ENCODE results near the gene ABL1.
A peak's percentile ranks its signal among the peaks of the same experiment; 100 is the strongest.
"Not testable (repeated sequence)": the region's sequence is repeated elsewhere in the genome, so short reads cannot be mapped to it uniquely, and the experiment has no call there.

The ABL1 gene

DNA sequence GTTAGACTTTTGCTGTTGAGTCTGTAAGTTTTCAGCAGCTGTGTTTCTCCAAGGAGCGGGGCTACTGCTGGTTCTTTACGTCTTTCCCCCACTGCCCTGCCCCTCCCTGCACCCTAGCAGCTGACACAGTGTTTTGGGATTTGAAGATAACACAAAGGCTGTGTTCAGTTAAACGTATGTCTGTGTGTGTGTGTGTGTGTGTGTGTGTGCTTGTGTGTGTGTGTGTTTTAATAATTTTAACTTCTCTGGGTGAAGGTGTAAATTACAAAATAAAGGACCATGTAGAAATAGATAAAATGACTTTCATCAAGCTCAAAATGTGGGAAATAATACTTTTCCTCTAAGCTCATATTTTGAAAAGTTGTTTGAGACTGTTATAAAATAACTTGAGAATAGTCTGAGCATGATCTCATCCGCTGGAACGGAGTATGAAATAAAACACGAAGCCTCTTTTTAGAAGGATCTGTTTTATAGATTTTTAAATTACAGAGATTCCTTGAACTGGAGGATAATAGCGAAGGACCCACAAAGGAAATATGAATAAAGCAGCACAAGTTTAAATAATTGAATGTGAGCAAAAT, 10.9 kb downstream of the ABL1 start:
- H3K27me3 ChIP-seq (ENCODE audit: control insufficient read depth, insufficient read depth, low read length) = no peaks in the 10 kb centered on the region
- H3K36me3 ChIP-seq (ENCODE audit: control insufficient read depth, insufficient read depth, low read length) = no peaks in the 10 kb centered on the region
- H3K4me3 ChIP-seq (ENCODE audit: low read length) = no peak overlapping the region
- peak overlapping the region; percentile 49 for H3K9ac ChIP-seq (ENCODE audit: low read length)
- no peaks in the 10 kb centered on the region for H3K9me3 ChIP-seq (ENCODE audit: control insufficient read depth, low read length)
- peaks cover 11% of the 10 kb centered on the region for H3K4me1 ChIP-seq (ENCODE audit: control insufficient read depth, insufficient read depth, low read length)

- Histone ChIP-seq H3K27me3 (ENCODE audit: control insufficient read depth, insufficient read depth, low read length) (no peaks in the 10 kb centered on the region), H3K36me3 (ENCODE audit: control insufficient read depth, insufficient read depth, low read length) (no peaks in the 10 kb centered on the region), H3K4me1 (ENCODE audit: control insufficient read depth, insufficient read depth, low read length) (peaks cover 11% of the 10 kb centered on the region), H3K9ac (ENCODE audit: low read length) (peak overlapping the region; percentile 49), H3K9me3 (ENCODE audit: control insufficient read depth, low read length) (no peaks in the 10 kb centered on the region), H3K4me3 (ENCODE audit: low read length) (no peak overlapping the region)
These were observed 11.6 kb downstream of the ABL1 start for GRCh38 chr9:130846487-130847305.

- Histone ChIP-seq H3K4me3 (ENCODE audit: low read length) (no peak overlapping the region), H3K27me3 (ENCODE audit: control insufficient read depth, insufficient read depth, low read length) (no peaks in the 10 kb centered on the region), H3K9me3 (ENCODE audit: control insufficient read depth, low read length) (no peaks in the 10 kb centered on the region), H3K4me1 (ENCODE audit: control insufficient read depth, insufficient read depth, low read length) (peaks cover 11% of the 10 kb centered on the region), H3K36me3 (ENCODE audit: control insufficient read depth, insufficient read depth, low read length) (no peaks in the 10 kb centered on the region), H3K9ac (ENCODE audit: low read length) (no peak overlapping the region)
These were observed 12.5 kb downstream of the ABL1 start for GRCh38 chr9:130847306-130848217.

DNA sequence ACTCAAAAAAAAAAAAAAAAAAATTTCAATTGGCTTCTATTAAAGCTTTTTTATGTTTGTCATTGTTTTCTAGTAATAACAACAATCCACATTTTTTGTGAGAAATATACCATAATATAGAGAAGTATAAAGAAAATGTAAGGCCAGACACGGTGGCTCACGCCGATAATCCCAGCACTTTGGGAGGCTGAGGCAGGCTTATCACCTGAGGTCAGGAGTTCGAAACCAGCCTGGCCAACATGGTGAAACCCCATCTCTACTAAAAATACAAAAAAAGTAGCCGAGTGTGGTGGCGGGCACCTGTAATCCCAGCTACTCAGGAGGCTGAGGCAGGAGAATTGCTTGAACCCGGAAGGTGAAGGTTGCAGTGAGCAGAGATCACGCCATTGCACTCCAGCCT, 13.5 kb downstream of the ABL1 start:
- not testable (repeated sequence) for H3K9me3 ChIP-seq (ENCODE audit: control insufficient read depth, low read length); H3K9ac ChIP-seq (ENCODE audit: low read length)

DNA sequence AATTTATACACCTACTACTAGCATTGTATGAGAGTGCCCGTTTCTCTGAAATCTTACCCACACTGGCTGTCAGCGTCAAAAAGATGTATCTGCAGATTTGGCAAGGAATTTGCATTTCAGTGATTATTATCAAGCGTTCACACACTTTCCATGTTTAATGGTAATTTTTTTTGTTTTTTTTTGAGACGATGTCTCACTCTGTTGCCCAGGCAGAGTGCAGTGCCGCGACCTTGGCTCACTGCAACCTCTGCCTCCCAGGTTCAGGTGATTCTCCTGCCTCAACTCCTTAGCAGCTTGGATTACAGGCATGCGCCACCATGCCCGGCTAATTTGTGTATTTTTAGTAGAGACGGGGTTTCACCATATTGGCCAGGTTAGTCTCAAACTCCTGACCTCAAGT, 14.3 kb downstream of the ABL1 start:
- Histone ChIP-seq H3K36me3 (ENCODE audit: control insufficient read depth, insufficient read depth, low read length) (no peaks in the 10 kb centered on the region), H3K9me3 (ENCODE audit: control insufficient read depth, low read length) (no peaks in the 10 kb centered on the region), H3K4me1 (ENCODE audit: control insufficient read depth, insufficient read depth, low read length) (peaks cover 11% of the 10 kb centered on the region), H3K4me3 (ENCODE audit: low read length) (no peak overlapping the region), H3K27me3 (ENCODE audit: control insufficient read depth, insufficient read depth, low read length) (no peaks in the 10 kb centered on the region), H3K9ac (ENCODE audit: low read length) (no peak overlapping the region)

More for the DNA sequence above, 13.5 kb downstream of the ABL1 start:
- H3K27me3 ChIP-seq (ENCODE audit: control insufficient read depth, insufficient read depth, low read length); H3K4me3 ChIP-seq (ENCODE audit: low read length); H3K36me3 ChIP-seq (ENCODE audit: control insufficient read depth, insufficient read depth, low read length): not testable (repeated sequence)
- peaks cover 11% of the 10 kb centered on the region for H3K4me1 ChIP-seq (ENCODE audit: control insufficient read depth, insufficient read depth, low read length)

- Histone ChIP-seq H3K36me3 (ENCODE audit: control insufficient read depth, insufficient read depth, low read length) (no peaks in the 10 kb centered on the region), H3K9ac (ENCODE audit: low read length) (no peak overlapping the region), H3K4me3 (ENCODE audit: low read length) (no peak overlapping the region), H3K9me3 (ENCODE audit: control insufficient read depth, low read length) (no peaks in the 10 kb centered on the region), H3K4me1 (ENCODE audit: control insufficient read depth, insufficient read depth, low read length) (no peaks in the 10 kb centered on the region), H3K27me3 (ENCODE audit: control insufficient read depth, insufficient read depth, low read length) (no peaks in the 10 kb centered on the region)
These were observed 17.7 kb downstream of the ABL1 start for GRCh38 chr9:130852801-130853200.

- Histone ChIP-seq H3K9ac (ENCODE audit: low read length) (no peak overlapping the region), H3K27me3 (ENCODE audit: control insufficient read depth, insufficient read depth, low read length) (no peaks in the 10 kb centered on the region), H3K4me3 (ENCODE audit: low read length) (no peak overlapping the region), H3K36me3 (ENCODE audit: control insufficient read depth, insufficient read depth, low read length) (no peaks in the 10 kb centered on the region), H3K9me3 (ENCODE audit: control insufficient read depth, low read length) (no peaks in the 10 kb centered on the region), H3K4me1 (ENCODE audit: control insufficient read depth, insufficient read depth, low read length) (no peaks in the 10 kb centered on the region)
These were observed 19.0 kb downstream of the ABL1 start for GRCh38 chr9:130854092-130854491.

- Histone ChIP-seq H3K4me1 (ENCODE audit: control insufficient read depth, insufficient read depth, low read length) (no peaks in the 10 kb centered on the region), H3K4me3 (ENCODE audit: low read length) (no peak overlapping the region), H3K9me3 (ENCODE audit: control insufficient read depth, low read length) (no peaks in the 10 kb centered on the region), H3K27me3 (ENCODE audit: control insufficient read depth, insufficient read depth, low read length) (no peaks in the 10 kb centered on the region), H3K36me3 (ENCODE audit: control insufficient read depth, insufficient read depth, low read length) (no peaks in the 10 kb centered on the region), H3K9ac (ENCODE audit: low read length) (no peak overlapping the region)
These were observed 19.8 kb downstream of the ABL1 start for GRCh38 chr9:130854835-130855234.

- H3K27me3 ChIP-seq (ENCODE audit: control insufficient read depth, insufficient read depth, low read length) = no peaks in the 10 kb centered on the region
- H3K4me1 ChIP-seq (ENCODE audit: control insufficient read depth, insufficient read depth, low read length) = no peaks in the 10 kb centered on the region
- H3K9me3 ChIP-seq (ENCODE audit: control insufficient read depth, low read length) = no peaks in the 10 kb centered on the region
- H3K36me3 ChIP-seq (ENCODE audit: control insufficient read depth, insufficient read depth, low read length) = no peaks in the 10 kb centered on the region
- no peak overlapping the region for H3K4me3 ChIP-seq (ENCODE audit: low read length)
- H3K9ac ChIP-seq (ENCODE audit: low read length) = no peak overlapping the region
These were observed 21.4 kb downstream of the ABL1 start for GRCh38 chr9:130856474-130856873.

GRCh38 chr9:130857864-130858738, 23.0 kb downstream of the ABL1 start:
- Histone ChIP-seq H3K4me3 (ENCODE audit: low read length) (no peak overlapping the region), H3K9ac (ENCODE audit: low read length) (no peak overlapping the region), H3K4me1 (ENCODE audit: control insufficient read depth, insufficient read depth, low read length) (no peaks in the 10 kb centered on the region), H3K36me3 (ENCODE audit: control insufficient read depth, insufficient read depth, low read length) (no peaks in the 10 kb centered on the region), H3K27me3 (ENCODE audit: control insufficient read depth, insufficient read depth, low read length) (no peaks in the 10 kb centered on the region), H3K9me3 (ENCODE audit: control insufficient read depth, low read length) (no peaks in the 10 kb centered on the region)

All from mucosa of stomach (tissue), 1 donor.